K562 (cell line): Measurements from ENCODE around the gene SLC1A2. TPM values are rescaled to one million over a fixed set of nuclear protein-coding genes. Genes with fewer than 3 reads are reported as not detected.

Experiments
- ATF1 ChIP-seq, 2 experiments: fragments of 450-650 bp in 1 of 2; IDR thresholded peaks; 2 replicates each; pipeline ENCODE4 v1.6.1; 2016; ENCODE audit warnings: missing compliant biosample characterization in 1 of 2, missing genetic modification characterization in 1 of 2
- CHD7 ChIP-seq: fragments of 200-600 bp; sonication (generic); IDR thresholded peaks from one replicate; pipeline ENCODE4 v1.6.1; 2012; ENCODE audit warnings: mild to moderate bottlenecking, low read depth, low read length, inconsistent platforms
- CREB1 ChIP-seq, 2 experiments: sonication (generic) in 1 of 2; formaldehyde crosslinking in 1 of 2; IDR thresholded peaks; 2 replicates each; pipeline versions ENCODE4 v1.6.1 to v1.8.0; 2012 to 2022; ENCODE audit warnings: inconsistent platforms in 1 of 2, mild to moderate bottlenecking in 1 of 2, missing genetic modification reagents in 1 of 2, moderate library complexity in 1 of 2
- CTBP1 ChIP-seq: fragments of 450-650 bp; IDR thresholded peaks from 2 replicates; pipeline ENCODE4 v1.6.1; 2016; ENCODE audit warnings: borderline replicate concordance
- EP300 ChIP-seq: IDR thresholded peaks from 2 replicates; pipeline ENCODE4 v1.6.1; 2012; ENCODE audit warnings: low read length, improper control_type of control experiment
- ETS2 ChIP-seq: IDR thresholded peaks from 2 replicates; pipeline ENCODE4 v1.6.1; 2016; ENCODE audit warnings: borderline replicate concordance, missing genetic modification characterization, mild to moderate bottlenecking, moderate library complexity, missing compliant biosample characterization; ENCODE audit not compliant: poor library complexity, severe bottlenecking
- IFI16 ChIP-seq: fragments of 250-450 bp; sonication (Bioruptor Pico); IDR thresholded peaks from 2 replicates; pipeline ENCODE4 v2.1.2; 2022; ENCODE audit warnings: mild to moderate bottlenecking, inconsistent platforms
- JUN ChIP-seq, 2 experiments: sonication (generic) in 1 of 2; formaldehyde crosslinking in 1 of 2; IDR thresholded peaks; 2 replicates each; pipeline versions ENCODE4 v1.6.1 to v1.8.0; 2012 to 2022; ENCODE audit warnings: borderline replicate concordance in 2 of 2, mild to moderate bottlenecking in 2 of 2, improper control_type of control experiment in 1 of 2, low read depth in 1 of 2, low read length in 1 of 2, missing genetic modification reagents in 1 of 2
- KDM4B ChIP-seq, 2 experiments: fragments of 450-650 bp in 1 of 2; sonication (generic) in 1 of 2; IDR thresholded peaks; 2 replicates each; pipeline ENCODE4 v1.6.1; 2016 to 2017; ENCODE audit warnings: borderline replicate concordance in 2 of 2, antibody characterized with exemption in 1 of 2, low read depth in 1 of 2, mild to moderate bottlenecking in 1 of 2
- MECOM ChIP-seq: fragments of 250-450 bp; sonication (Bioruptor Pico); IDR thresholded peaks from 2 replicates; pipeline ENCODE4 v1.8.0; 2022; ENCODE audit warnings: inconsistent platforms
- NFIC ChIP-seq: fragments of 450-650 bp; IDR thresholded peaks from 2 replicates; pipeline ENCODE4 v1.6.1; 2017; ENCODE audit warnings: mild to moderate bottlenecking, inconsistent platforms
- PURB ChIP-seq: sonication (generic); formaldehyde crosslinking; IDR thresholded peaks from 2 replicates; pipeline ENCODE4 v1.9.0; 2021; ENCODE audit warnings: low read depth, mild to moderate bottlenecking, missing genetic modification reagents
- RAD21 ChIP-seq, 2 experiments: fragments of 250-450 bp in 1 of 2; fragments of 450-650 bp in 1 of 2; sonication (Bioruptor Pico) in 1 of 2; formaldehyde crosslinking in 1 of 2; IDR thresholded peaks in 1 of 2; conservative IDR thresholded peaks in 1 of 2; 2 replicates each; pipeline versions ENCODE4 v1.4.0 to v1.8.0; 2020 to 2022; ENCODE audit warnings: mild to moderate bottlenecking in 2 of 2, moderate library complexity in 1 of 2
- TEAD2 ChIP-seq: fragments of 450-650 bp; IDR thresholded peaks from 2 replicates; pipeline ENCODE4 v1.6.1; 2016; ENCODE audit warnings: missing genetic modification characterization, control low read depth, missing compliant biosample characterization
- ZEB2 ChIP-seq: fragments of 450-650 bp; IDR thresholded peaks from 2 replicates; pipeline ENCODE4 v1.6.1; 2016
- polyA plus RNA-seq, 8 experiments: library from polyadenylated mRNA; depleted of rRNA in 4 of 8; stranded (reverse) in 5 of 8; unstranded in 3 of 8; fragments of >200 nt; fragmentation: Nextera tagmentation in 2 of 8; fragmentation: Illumina TruSeq in 1 of 8; extraction: Ambion mirVana in 2 of 8; extraction: Trizol in 1 of 8; gene quantifications; 2 replicates each; pipeline versions ENCODE4 v1.2.1 to v1.2.3, GENCODE V29; 2011 to 2014; ENCODE audit warnings: inconsistent platforms in 1 of 8, missing spikeins in 1 of 8
- total RNA-seq, 7 experiments: library from RNA; depleted of rRNA in 6 of 7; stranded (reverse); fragments of >200 nt in 6 of 7; fragmentation: Illumina TruSeq in 2 of 7; extraction: Trizol in 2 of 7; gene quantifications; 2 replicates each; pipeline versions ENCODE4 v1.2.1 to v1.2.3, GENCODE V29; 2011 to 2021; ENCODE audit warnings: low replicate concordance in 1 of 7

SLC1A2 gene
- total and polyA plus RNA-seq, 9 of the 15 experiments (the other 6 are each of a cell fraction or from before 2014, with no cell fraction given), result 0.03 to 0.07 (median 0.04) TPM; not detected in 5

- no peak for TF ChIP-seq CHD7
- peak; percentile 90 for TF ChIP-seq ZEB2
- TF ChIP-seq CREB1 (IDR thresholded peaks at IDR 0.05), result peak; percentile 58; the same call in 1 of the 2 replicates
- peak; percentile 27; the same call in 1 of the 2 replicates for TF ChIP-seq CREB1 (CRISPR knock-in tag; IDR thresholded peaks at IDR 0.05)
- TF ChIP-seq CTBP1, result peak; percentile 93
- no peak for TF ChIP-seq PURB (CRISPR knock-in tag)
- TF ChIP-seq EP300, result peak; percentile 55
- no peak for TF ChIP-seq ETS2 (tag)
- TF ChIP-seq TEAD2, result no peak
- TF ChIP-seq KDM4B (IDR thresholded peaks at IDR 0.05; ENCODE audit: borderline replicate concordance in 2 of 2, low read depth in 1 of 2), result no peak
- TF ChIP-seq ATF1 (CRISPR knock-in tag; IDR thresholded peaks at IDR 0.05), result no peak
- TF ChIP-seq ATF1 (tag; IDR thresholded peaks at IDR 0.05), result peak; percentile 76
- peak; percentile 41 for TF ChIP-seq NFIC
- no peak for TF ChIP-seq MECOM
- TF ChIP-seq RAD21 (CRISPR knock-in tag; conservative IDR thresholded peaks at IDR 0.05 in 1 of 2, IDR thresholded peaks at IDR 0.05 in 1 of 2), result peak in 1 of 2 experiments; percentile 16; a peak in 1 of 4 replicates
- no peak for TF ChIP-seq JUN (IDR thresholded peaks at IDR 0.05; ENCODE audit: borderline replicate concordance, low read depth, low read length)
- TF ChIP-seq JUN (CRISPR knock-in tag; IDR thresholded peaks at IDR 0.05; ENCODE audit: borderline replicate concordance), result 0 out of 2 replicates have a peak, but pooled peaks have one; percentile 46
- no peak for TF ChIP-seq IFI16
These were observed 67.1 kb downstream of the SLC1A2 start (continued) for GRCh38 chr11:35352077-35352888.
